ENCODE measurements around the gene KIAA1217.

The KIAA1217 gene

GRCh38 chr10:24488631-24489030, 279.7 kb downstream of the KIAA1217 start:
- H3K4me1 ChIP-seq (ENCODE audit: insufficient read depth, low read length, poor library complexity, severe bottlenecking) = peaks cover 2% of the 10 kb centered on the region
- H3K79me2 ChIP-seq (ENCODE audit: insufficient read depth, low read length) = no peaks in the 10 kb centered on the region
- no peaks in the 10 kb centered on the region for H3K27me3 ChIP-seq (ENCODE audit: insufficient read depth, low read length, poor library complexity, severe bottlenecking)
- H3K9me2 ChIP-seq (replicated peaks; ENCODE audit: low read depth, low read length) = no peaks in the 10 kb centered on the region
- no peaks in the 10 kb centered on the region; the same call in 1 of the 2 replicates for H3K36me3 ChIP-seq (ENCODE audit: insufficient read depth, low read length)
- H2AFZ ChIP-seq (ENCODE audit: low read length) = no peak overlapping the region
- H3K9me3 ChIP-seq (ENCODE audit: insufficient read depth, low read depth, low read length) = no peaks in the 10 kb centered on the region
- no peaks in the 10 kb centered on the region for H4K20me1 ChIP-seq (ENCODE audit: insufficient read depth, low read length, poor library complexity, severe bottlenecking)
- no peaks in the 10 kb centered on the region for H3F3A ChIP-seq (ENCODE audit: low read depth)
- no peak for TF ChIP-seq EZH2phosphoT487 (IDR thresholded peaks at IDR 0.05; ENCODE audit: borderline replicate concordance)
- TF ChIP-seq, protein P1, sequence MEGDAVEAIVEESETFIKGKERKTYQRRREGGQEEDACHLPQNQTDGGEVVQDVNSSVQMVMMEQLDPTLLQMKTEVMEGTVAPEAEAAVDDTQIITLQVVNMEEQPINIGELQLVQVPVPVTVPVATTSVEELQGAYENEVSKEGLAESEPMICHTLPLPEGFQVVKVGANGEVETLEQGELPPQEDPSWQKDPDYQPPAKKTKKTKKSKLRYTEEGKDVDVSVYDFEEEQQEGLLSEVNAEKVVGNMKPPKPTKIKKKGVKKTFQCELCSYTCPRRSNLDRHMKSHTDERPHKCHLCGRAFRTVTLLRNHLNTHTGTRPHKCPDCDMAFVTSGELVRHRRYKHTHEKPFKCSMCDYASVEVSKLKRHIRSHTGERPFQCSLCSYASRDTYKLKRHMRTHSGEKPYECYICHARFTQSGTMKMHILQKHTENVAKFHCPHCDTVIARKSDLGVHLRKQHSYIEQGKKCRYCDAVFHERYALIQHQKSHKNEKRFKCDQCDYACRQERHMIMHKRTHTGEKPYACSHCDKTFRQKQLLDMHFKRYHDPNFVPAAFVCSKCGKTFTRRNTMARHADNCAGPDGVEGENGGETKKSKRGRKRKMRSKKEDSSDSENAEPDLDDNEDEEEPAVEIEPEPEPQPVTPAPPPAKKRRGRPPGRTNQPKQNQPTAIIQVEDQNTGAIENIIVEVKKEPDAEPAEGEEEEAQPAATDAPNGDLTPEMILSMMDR (conservative IDR thresholded peaks at IDR 0.05; ENCODE audit: low read length) = no peak
- no peak overlapping the region for H3K9ac ChIP-seq (ENCODE audit: low read depth, low read length, poor library complexity, severe bottlenecking)
- H3K4me3 ChIP-seq (ENCODE audit: low read length, poor library complexity, severe bottlenecking) = no peak overlapping the region
- no peak overlapping the region for H3K4me2 ChIP-seq (ENCODE audit: low read depth, low read length, poor library complexity, severe bottlenecking)

GRCh38 chr10:24493165-24493564, 284.2 kb downstream of the KIAA1217 start:
- Histone ChIP-seq H4K20me1 (ENCODE audit: insufficient read depth, low read length, poor library complexity, severe bottlenecking) (no peaks in the 10 kb centered on the region), H3K9ac (ENCODE audit: low read depth, low read length, poor library complexity, severe bottlenecking) (no peak overlapping the region), H3K4me3 (ENCODE audit: low read length, poor library complexity, severe bottlenecking) (no peak overlapping the region), H3K79me2 (ENCODE audit: insufficient read depth, low read length) (no peaks in the 10 kb centered on the region), H3K9me3 (ENCODE audit: insufficient read depth, low read depth, low read length) (no peaks in the 10 kb centered on the region), H3K27me3 (ENCODE audit: insufficient read depth, low read length, poor library complexity, severe bottlenecking) (no peaks in the 10 kb centered on the region), H2AFZ (ENCODE audit: low read length) (no peak overlapping the region), H3K36me3 (ENCODE audit: insufficient read depth, low read length) (no peaks in the 10 kb centered on the region), H3F3A (ENCODE audit: low read depth) (no peaks in the 10 kb centered on the region), H3K4me1 (ENCODE audit: insufficient read depth, low read length, poor library complexity, severe bottlenecking) (no peaks in the 10 kb centered on the region), H3K4me2 (ENCODE audit: low read depth, low read length, poor library complexity, severe bottlenecking) (no peak overlapping the region), H3K9me2 (replicated peaks; ENCODE audit: low read depth, low read length) (no peaks in the 10 kb centered on the region)
- TF ChIP-seq, protein P1 (conservative IDR thresholded peaks at IDR 0.05; ENCODE audit: low read length) = no peak
- TF ChIP-seq EZH2phosphoT487 (IDR thresholded peaks at IDR 0.05; ENCODE audit: borderline replicate concordance) = no peak

DNA sequence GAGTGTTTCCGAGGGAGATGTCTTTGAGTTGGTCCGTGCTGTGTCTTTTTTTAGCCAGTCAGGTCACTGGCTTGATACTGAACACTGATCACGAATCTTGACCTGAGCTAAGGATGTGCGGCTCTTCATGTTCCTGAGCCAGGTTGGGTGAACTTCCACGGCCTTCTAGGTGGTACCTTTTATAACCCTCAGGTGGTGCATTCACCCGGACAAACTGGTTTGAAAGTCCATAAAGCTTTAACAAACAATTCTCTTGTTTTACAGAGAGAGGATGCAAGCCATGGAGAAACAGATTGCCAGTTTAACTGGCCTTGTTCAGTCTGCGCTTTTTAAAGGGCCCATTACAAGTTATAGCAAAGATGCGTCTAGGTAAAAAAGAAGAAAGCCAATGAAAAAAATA, 285.3 kb downstream of the KIAA1217 start:
- Histone ChIP-seq H3K27me3 (ENCODE audit: insufficient read depth, low read length, poor library complexity, severe bottlenecking) (no peaks in the 10 kb centered on the region), H3K9ac (ENCODE audit: low read depth, low read length, poor library complexity, severe bottlenecking) (no peak overlapping the region), H3F3A (ENCODE audit: low read depth) (no peaks in the 10 kb centered on the region), H3K4me3 (ENCODE audit: low read length, poor library complexity, severe bottlenecking) (no peak overlapping the region), H3K4me1 (ENCODE audit: insufficient read depth, low read length, poor library complexity, severe bottlenecking) (no peaks in the 10 kb centered on the region), H3K9me2 (replicated peaks; ENCODE audit: low read depth, low read length) (no peaks in the 10 kb centered on the region), H2AFZ (ENCODE audit: low read length) (no peak overlapping the region), H3K36me3 (ENCODE audit: insufficient read depth, low read length) (no peaks in the 10 kb centered on the region), H4K20me1 (ENCODE audit: insufficient read depth, low read length, poor library complexity, severe bottlenecking) (no peaks in the 10 kb centered on the region), H3K79me2 (ENCODE audit: insufficient read depth, low read length) (no peaks in the 10 kb centered on the region), H3K4me2 (ENCODE audit: low read depth, low read length, poor library complexity, severe bottlenecking) (no peak overlapping the region), H3K9me3 (ENCODE audit: insufficient read depth, low read depth, low read length) (no peaks in the 10 kb centered on the region)
- no peak for TF ChIP-seq EZH2phosphoT487 (IDR thresholded peaks at IDR 0.05; ENCODE audit: borderline replicate concordance)
- TF ChIP-seq, protein P1 (conservative IDR thresholded peaks at IDR 0.05; ENCODE audit: low read length) = no peak
